IMR-90 (cell line): ENCODE results near the gene SEBOX. TPM values are rescaled to one million over a fixed set of nuclear protein-coding genes. Genes with fewer than 3 reads are reported as not detected.

Experiments used
- ATAC-seq: fragments of 200-7000 bp; cut with Tn5 transposase; 2 replicates; pipeline ENCODE4 v1.9.1; 2020; ENCODE audit warnings: low read depth, mild to moderate bottlenecking, moderate library complexity
- BruUV-seq: library from RNA; stranded (reverse); fragments of 400-500 nt; replicated peaks from 2 replicates; lab custom pipeline; 2021; lab: Mats Ljungman, UMichigan
- CTCF ChIA-PET: fragments of 300-600 bp; formaldehyde crosslinking; extraction: SDS; loops from one replicate; lab custom pipeline; 2021; ENCODE audit warnings: antibody characterized with exemption; lab: Yijun Ruan, JAX
- POLR2A ChIA-PET: fragments of 300-600 bp; sonication (Branson Sonifier 250); formaldehyde crosslinking; loops from one replicate; lab custom pipeline; 2022; ENCODE audit warnings: antibody characterized with exemption; ENCODE audit not compliant: unreplicated experiment; lab: Charles Lee
- DNase-seq: peaks from one replicate; pipeline ENCODE4 v3.0.0; 2013
- H2AFZ ChIP-seq: replicated peaks from 2 replicates; pipeline ENCODE3; 2013; ENCODE audit warnings: low read length, mild to moderate bottlenecking; ENCODE audit not compliant: poor library complexity
- H2AK5ac ChIP-seq: 2 replicates; pipeline ENCODE4 v1.6.1; 2013; ENCODE audit warnings: low read depth, low read length, inconsistent platforms
- H2AK9ac ChIP-seq: replicated peaks from 2 replicates; pipeline ENCODE3; 2013; ENCODE audit warnings: mild to moderate bottlenecking, low read depth, low read length, moderate library complexity; ENCODE audit not compliant: poor library complexity
- H2BK120ac ChIP-seq: 2 replicates; pipeline ENCODE4 v1.6.1; 2013; ENCODE audit warnings: low read depth, low read length, inconsistent platforms
- H2BK15ac ChIP-seq: 3 replicates; pipeline ENCODE4 v1.6.1; 2013; ENCODE audit warnings: low read depth, low read length, inconsistent platforms
- H2BK20ac ChIP-seq: 2 replicates; pipeline ENCODE4 v1.6.1; 2013; ENCODE audit warnings: low read depth, mild to moderate bottlenecking, inconsistent platforms, low read length, moderate library complexity
- H2BK5ac ChIP-seq: 2 replicates; pipeline ENCODE4 v1.6.1; 2013; ENCODE audit warnings: mild to moderate bottlenecking, low read depth, low read length, inconsistent platforms; ENCODE audit not compliant: poor library complexity, severe bottlenecking
- H3K14ac ChIP-seq: replicated peaks from 2 replicates; pipeline ENCODE4 v1.6.1; 2013; ENCODE audit warnings: low read depth, low read length, inconsistent platforms
- H3K18ac ChIP-seq: 2 replicates; pipeline ENCODE4 v1.6.1; 2013; ENCODE audit warnings: low read depth, low read length, control low read depth
- H3K23ac ChIP-seq: 2 replicates; pipeline ENCODE4 v1.6.1; 2013; ENCODE audit warnings: low read depth, low read length, inconsistent platforms
- H3K27ac ChIP-seq: 2 replicates; pipeline ENCODE4 v1.5.1; 2013; ENCODE audit warnings: mild to moderate bottlenecking, control low read depth, low read length; ENCODE audit not compliant: insufficient read depth
- H3K27me3 ChIP-seq: 2 replicates; pipeline ENCODE4 v1.6.1; 2013; ENCODE audit warnings: low read length; ENCODE audit not compliant: control insufficient read depth, insufficient read depth
- H3K36me3 ChIP-seq: 2 replicates; pipeline ENCODE4 v1.6.1; 2013; ENCODE audit warnings: low read length, mixed read lengths; ENCODE audit not compliant: control insufficient read depth, insufficient read depth
- H3K4ac ChIP-seq: 2 replicates; pipeline ENCODE4 v1.6.1; 2013; ENCODE audit warnings: low read depth, low read length, inconsistent platforms
- H3K4me1 ChIP-seq: 2 replicates; pipeline ENCODE4 v1.6.1; 2013; ENCODE audit warnings: low read length, mixed read lengths; ENCODE audit not compliant: control insufficient read depth, insufficient read depth
- H3K4me2 ChIP-seq: 2 replicates; pipeline ENCODE4 v1.6.1; 2013; ENCODE audit warnings: low read depth, mild to moderate bottlenecking, control low read depth, low read length, moderate library complexity
- H3K4me3 ChIP-seq: 2 replicates; pipeline ENCODE4 v1.5.1; 2013; ENCODE audit warnings: low read depth, mild to moderate bottlenecking, control low read depth, low read length, moderate library complexity; ENCODE audit not compliant: insufficient read depth
- H3K56ac ChIP-seq: 2 replicates; pipeline ENCODE4 v1.6.1; 2013; ENCODE audit warnings: low read length, inconsistent platforms; ENCODE audit not compliant: insufficient read depth; ENCODE audit errors: extremely low read depth
- H3K79me1 ChIP-seq, 2 experiments: 2 replicates each; pipeline ENCODE4 v1.6.1; 2013; ENCODE audit warnings: low read length in 2 of 2, inconsistent platforms in 1 of 2, low read depth in 1 of 2
- H3K9ac ChIP-seq: 2 replicates; pipeline ENCODE4 v1.6.1; 2013; ENCODE audit warnings: low read depth, low read length, control low read depth
- H3K9me1 ChIP-seq: 2 replicates; pipeline ENCODE4 v1.6.1; 2013; ENCODE audit warnings: low read length, inconsistent platforms; ENCODE audit not compliant: insufficient read depth
- H3K9me3 ChIP-seq: 2 replicates; pipeline ENCODE4 v1.6.1; 2013; ENCODE audit warnings: low read length; ENCODE audit not compliant: control insufficient read depth, insufficient read depth
- H4K20me1 ChIP-seq: 2 replicates; pipeline ENCODE4 v1.6.1; 2013; ENCODE audit warnings: low read length, inconsistent platforms; ENCODE audit not compliant: insufficient read depth
- H4K5ac ChIP-seq: 2 replicates; pipeline ENCODE4 v1.6.1; 2013; ENCODE audit warnings: mild to moderate bottlenecking, low read depth, low read length, control low read depth
- H4K8ac ChIP-seq, 2 experiments: 2 replicates each; pipeline ENCODE4 v1.6.1; 2013; ENCODE audit warnings: low read depth in 2 of 2, low read length in 2 of 2, control low read depth in 1 of 2, inconsistent platforms in 1 of 2
- H4K91ac ChIP-seq: 2 replicates; pipeline ENCODE4 v1.6.1; 2013; ENCODE audit warnings: low read depth, low read length, inconsistent platforms; ENCODE audit not compliant: insufficient read depth
- FOS ChIP-seq: fragments of 150-350 bp; IDR thresholded peaks from 2 replicates; pipeline ENCODE4 v1.6.1; 2016; ENCODE audit warnings: low read depth, low read length
- MAFK ChIP-seq: IDR thresholded peaks from 2 replicates; pipeline ENCODE4 v1.6.1; 2012; ENCODE audit warnings: low read depth, low read length, improper control_type of control experiment
- RFX5 ChIP-seq: IDR thresholded peaks from 2 replicates; pipeline ENCODE4 v1.8.0; 2012; ENCODE audit warnings: low read depth, mild to moderate bottlenecking, low read length, moderate library complexity
- USF2 ChIP-seq: fragments of 150-350 bp; IDR thresholded peaks from 2 replicates; pipeline ENCODE4 v1.6.1; 2017; ENCODE audit warnings: mild to moderate bottlenecking, antibody characterized with exemption, low read length, low read depth
- WGBS, 2 experiments: methylation state at CpG; one replicate each; pipeline versions ENCODE4 v1.1.5 to v1.1.7; 2013; ENCODE audit warnings: missing lambda C conversion rate in 2 of 2; ENCODE audit not compliant: insufficient read length in 1 of 2; ENCODE audit errors: extremely low coverage in 2 of 2; 5-methylcytosine and 5-hydroxymethylcytosine counted together
- dilution Hi-C: fragments of 300-500 bp; cut with HindIII; formaldehyde crosslinking; loops from one replicate; pipeline ENCODE4 v1.14.3; 2018; ENCODE audit warnings: low sequenced_read_pairs; ENCODE audit not compliant: unreplicated experiment
- in situ Hi-C: fragments of 300-500 bp; cut with MboI; formaldehyde crosslinking; loops from 3 replicates; pipeline ENCODE4 v1.14.3; 2019; ENCODE audit warnings: low sequenced_read_pairs, inconsistent platforms, mixed read lengths
- intact Hi-C: fragments of 100-400 bp; cut with micrococcal nuclease; formaldehyde crosslinking; loops from 2 replicates; pipeline ENCODE4 v1.10.0; 2022
- polyA plus RNA-seq, 3 experiments: library from polyadenylated mRNA; depleted of rRNA; stranded (reverse); fragments of >200 nt; gene quantifications; 2 replicates each; pipeline ENCODE4 v1.2.3, GENCODE V29; 2012; ENCODE audit warnings: low replicate concordance in 1 of 3
- total RNA-seq: library from RNA; depleted of rRNA; stranded (reverse); fragments of >200 nt; gene quantifications from 2 replicates; pipeline ENCODE4 v1.2.3, GENCODE V29; 2012

Gene SEBOX
- total and polyA plus RNA-seq, 2 of the 4 experiments (the other 2 are of a cell fraction), result not detected

- no peaks in the 10 kb centered on the region for H4K20me1 ChIP-seq
- H3K4ac ChIP-seq, result no peak overlapping the region
- POLR2A ChIA-PET, result no interaction called here
- ATAC-seq (no peak), DNase-seq (no peak)
- CTCF ChIA-PET, result no interaction called here
- intact Hi-C loops (loop anchor here (10.0 kb wide), 1 partner anchor 141 kb away; no protein-coding TSS in a partner anchor), in situ Hi-C loops (no loop called here), dilution Hi-C loops (no loop called here)
- H2AFZ ChIP-seq, result no peak overlapping the region
- 88% methylated on average over 1 of the region's 2 CpGs; no CpG with 5 or more reads in 1 of the 2 experiments for WGBS, 2 experiments
- TF ChIP-seq RFX5 (no peak), FOS (no peak), MAFK (peak; percentile 84), USF2 (no peak)
- H2BK20ac ChIP-seq, result no peak overlapping the region
- no peak overlapping the region for H3K23ac ChIP-seq
- H3K4me3 ChIP-seq, result no peak overlapping the region
- no peak overlapping the region for H2AK5ac ChIP-seq
- no peaks in the 10 kb centered on the region for H3K9me3 ChIP-seq
- no peak overlapping the region for H3K27ac ChIP-seq
- H3K18ac ChIP-seq, result no peak overlapping the region
- no peaks in the 10 kb centered on the region for H3K79me1 ChIP-seq
- peaks cover 7% of the 10 kb centered on the region for H3K36me3 ChIP-seq
- no peak overlapping the region for H4K91ac ChIP-seq
- H2BK15ac ChIP-seq, result no peak overlapping the region
- H2BK5ac ChIP-seq, result no peak overlapping the region
- H3K9ac ChIP-seq, result no peak overlapping the region
- H3K4me2 ChIP-seq, result no peak overlapping the region
- no peak overlapping the region for H3K56ac ChIP-seq
- BruUV-seq, result no TSS peak
- no peak overlapping the region for H3K14ac ChIP-seq
- peaks cover 3% of the 10 kb centered on the region for H3K4me1 ChIP-seq
- H3K9me1 ChIP-seq, result peaks cover 18% of the 10 kb centered on the region
- no peak overlapping the region for H4K8ac ChIP-seq
- 0 out of 2 replicates have a peak, but pooled peaks cover 2% of the 10 kb centered on the region for H3K27me3 ChIP-seq
- H2AK9ac ChIP-seq, result no peak overlapping the region
- H4K5ac ChIP-seq, result no peak overlapping the region
- H2BK120ac ChIP-seq, result no peak overlapping the region
These were observed 39.0 kb upstream of the SEBOX start for GRCh38 chr17:28404007-28404406.
